Dedifferentiated amniotic fluid mesenchymal stem cell (primary cell): ENCODE data around the gene CDK14.
"Not testable (repeated sequence)": the region's sequence is repeated elsewhere in the genome, so short reads cannot be mapped to it uniquely, and the experiment has no call there.

ENCODE experiments used
- DNase-seq: peaks from one replicate; pipeline ENCODE4 v3.0.0-alpha.2; 2016; ENCODE audit errors: extremely low spot score

The CDK14 gene

GRCh38 chr7:90897961-90898469 lies 301.9 kb downstream of the CDK14 start:
- DNase-seq: no peak

DNA sequence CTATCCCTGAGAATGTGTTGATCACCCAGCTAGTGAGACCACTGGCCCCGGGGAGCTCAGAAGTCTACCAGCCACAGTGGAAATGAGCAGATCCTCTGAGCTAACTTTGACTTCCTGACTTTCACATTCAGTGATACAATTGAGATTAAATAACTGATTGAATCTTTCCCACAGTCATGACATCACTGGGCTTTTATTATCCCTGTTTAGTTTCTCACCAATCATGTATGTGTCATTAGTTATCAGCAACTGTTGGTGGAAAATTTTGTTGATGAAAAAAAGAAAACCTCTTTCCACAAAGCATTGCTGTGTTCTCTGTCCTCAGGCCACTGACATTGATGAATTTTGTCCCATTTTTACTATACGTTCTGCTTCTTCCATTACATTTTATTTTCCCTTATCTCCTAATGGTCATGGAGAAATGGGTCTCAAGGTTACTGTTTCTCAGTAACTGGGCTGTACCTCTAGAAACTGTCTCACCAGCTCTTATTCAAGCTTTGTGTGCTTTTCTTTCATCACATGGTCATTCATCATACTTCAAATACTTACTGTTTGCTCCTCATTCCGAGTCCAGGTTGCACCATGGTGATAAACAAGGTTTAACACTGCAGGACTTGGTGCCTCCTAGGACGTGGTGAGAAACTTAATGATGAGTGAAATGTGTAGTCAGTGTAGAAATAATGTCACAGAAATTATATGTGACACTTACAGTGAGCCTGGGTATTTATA lies 304.7 kb downstream of the CDK14 start:
- DNase-seq: no peak

GRCh38 chr7:90903841-90904240 lies 307.7 kb downstream of the CDK14 start:
- no peak for DNase-seq

GRCh38 chr7:90910136-90910535 lies 314.0 kb downstream of the CDK14 start:
- DNase-seq: no peak

- no peak for DNase-seq
Observed at GRCh38 chr7:90916319-90916718, 320.2 kb downstream of the CDK14 start.

DNA sequence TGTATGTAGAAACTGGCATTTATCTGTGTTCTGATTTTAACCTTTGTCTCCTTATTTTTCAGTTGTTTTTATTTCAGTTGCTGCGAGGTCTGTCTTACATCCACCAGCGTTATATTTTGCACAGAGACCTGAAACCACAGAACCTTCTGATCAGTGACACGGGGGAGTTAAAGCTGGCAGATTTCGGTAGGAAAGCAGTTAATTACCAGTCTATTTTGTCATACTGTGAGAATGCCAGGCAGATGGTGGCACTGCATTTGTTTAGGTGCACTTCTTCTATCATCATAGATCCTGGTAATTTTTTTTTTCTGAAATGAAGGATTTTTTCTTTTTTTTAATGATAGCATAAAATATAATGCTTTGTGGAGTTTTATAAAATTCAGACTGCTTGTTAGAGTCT lies 321.4 kb downstream of the CDK14 start:
- DNase-seq: no peak

DNA sequence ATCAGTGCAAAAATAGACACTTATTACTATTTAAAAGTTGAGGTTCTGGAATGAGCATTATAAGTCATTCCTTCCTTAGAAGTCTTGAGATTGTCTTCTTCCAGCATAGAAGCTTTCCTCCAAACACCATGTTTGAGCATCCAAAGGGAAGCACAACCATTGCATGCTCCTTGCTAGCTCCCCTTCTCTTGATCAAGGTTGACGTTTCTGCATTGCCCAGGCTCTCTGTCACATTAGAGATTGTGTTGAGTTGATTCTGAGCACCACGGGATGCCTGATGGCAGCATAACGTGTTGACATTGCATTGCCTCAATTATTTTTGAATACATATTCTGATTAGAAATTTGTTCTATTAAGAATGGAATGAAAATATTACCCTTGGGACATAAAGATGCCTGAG lies 322.2 kb downstream of the CDK14 start:
- DNase-seq: no peak

DNA sequence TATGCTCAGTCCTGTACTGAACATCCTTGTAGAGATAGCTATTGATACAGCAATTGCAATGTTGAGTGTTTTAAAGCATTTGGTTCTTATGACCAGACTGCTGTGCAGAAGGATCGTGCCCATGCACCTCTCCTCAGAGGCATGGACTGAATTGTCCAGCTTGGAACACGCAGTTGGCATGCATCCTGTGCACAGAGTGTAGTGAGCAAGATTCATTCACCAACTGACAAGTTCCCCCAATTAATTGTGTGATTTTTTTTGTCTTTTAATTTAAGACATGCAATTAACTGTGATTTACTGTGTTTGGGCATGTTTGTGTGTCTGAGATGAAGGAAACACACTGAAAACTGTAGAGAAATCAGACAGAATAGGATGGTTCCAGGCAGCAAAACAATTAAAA lies 323.7 kb downstream of the CDK14 start:
- DNase-seq: no peak

DNA sequence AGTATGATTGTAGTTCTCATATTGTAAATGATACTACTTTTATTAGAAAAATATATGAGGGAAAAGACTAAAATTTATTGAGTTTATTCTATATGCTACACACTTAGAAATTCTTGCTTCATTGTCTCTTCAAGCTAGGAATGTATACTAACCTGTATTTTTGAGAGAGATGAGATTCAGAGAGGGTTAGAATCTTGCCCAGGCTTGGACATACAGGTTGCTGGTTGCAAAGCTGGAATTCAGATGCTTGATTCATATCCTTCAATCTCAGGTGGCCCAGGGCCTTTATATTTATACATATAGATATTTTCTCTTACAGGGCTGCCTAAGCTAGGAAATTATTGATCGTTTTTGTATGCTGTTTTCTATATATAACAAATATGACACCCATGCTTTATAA lies 324.2 kb downstream of the CDK14 start:
- DNase-seq: no peak

DNA sequence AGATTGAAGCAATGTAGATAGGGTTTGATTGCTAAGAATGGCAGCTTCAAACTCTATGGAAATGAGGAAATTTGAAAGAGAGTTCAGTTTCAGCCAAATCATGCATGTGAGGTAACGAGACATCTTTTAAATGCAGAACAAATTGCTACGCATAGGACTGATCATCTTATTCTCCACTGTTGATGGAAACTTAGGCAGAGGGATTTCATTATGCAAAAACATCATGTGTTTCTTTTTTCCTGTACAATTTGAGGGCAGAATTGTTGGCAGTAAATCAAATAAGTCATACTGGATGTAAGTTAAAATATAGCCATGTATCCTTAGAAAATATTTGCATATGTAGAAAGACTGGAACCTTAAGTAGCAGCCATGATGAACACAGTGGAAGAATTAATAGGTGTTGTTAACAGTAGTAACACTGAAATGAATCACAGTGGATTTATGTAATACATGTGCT lies 327.4 kb downstream of the CDK14 start:
- DNase-seq: no peak

GRCh38 chr7:90928700-90929424 lies 332.7 kb downstream of the CDK14 start:
- DNase-seq: not testable (repeated sequence)

- DNase-seq: no peak
Observed at GRCh38 chr7:90931986-90932916, 336.1 kb downstream of the CDK14 start.

GRCh38 chr7:90933041-90933440 lies 336.9 kb downstream of the CDK14 start:
- no peak for DNase-seq

DNA sequence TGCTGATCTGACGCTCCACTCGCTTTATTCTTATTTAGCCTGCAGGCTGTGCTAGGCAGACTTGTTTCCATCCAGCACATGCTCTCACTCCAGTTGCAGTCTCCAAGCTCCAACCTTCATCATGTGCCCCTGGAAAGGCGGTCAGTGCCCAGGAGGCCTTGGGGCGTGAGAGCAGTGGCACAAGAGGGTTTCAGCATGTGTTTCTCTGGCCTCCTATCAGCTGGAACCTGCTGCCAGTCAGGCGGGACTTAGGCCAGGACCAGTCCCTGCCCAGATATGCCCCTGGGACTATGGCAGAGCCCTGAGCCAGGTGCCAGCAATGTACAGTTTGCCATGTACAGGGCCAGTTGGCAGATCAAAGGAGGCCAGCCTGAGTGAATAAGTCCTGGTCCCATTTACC lies 337.9 kb downstream of the CDK14 start:
- no peak for DNase-seq

DNA sequence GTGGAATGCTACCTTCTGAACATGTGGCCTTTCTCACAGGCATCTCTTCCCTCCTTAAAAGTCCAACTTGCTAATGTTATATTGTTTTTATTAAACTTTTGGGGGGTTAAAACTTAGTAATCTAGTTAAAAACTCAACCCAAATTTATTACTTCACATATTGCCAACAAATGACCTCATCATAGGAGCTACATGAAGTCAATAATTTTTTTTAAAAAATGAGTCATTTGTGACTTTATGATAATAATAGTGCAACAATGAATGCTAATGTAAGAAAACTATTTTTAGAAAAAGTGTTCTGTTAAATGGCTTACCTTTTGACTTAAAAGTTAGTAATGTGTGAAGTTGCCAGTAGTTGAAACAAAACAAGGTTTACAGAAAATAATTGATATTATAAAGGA lies 342.2 kb downstream of the CDK14 start:
- DNase-seq: no peak

- no peak for DNase-seq
Observed at GRCh38 chr7:90939666-90940065, 343.5 kb downstream of the CDK14 start.

DNA sequence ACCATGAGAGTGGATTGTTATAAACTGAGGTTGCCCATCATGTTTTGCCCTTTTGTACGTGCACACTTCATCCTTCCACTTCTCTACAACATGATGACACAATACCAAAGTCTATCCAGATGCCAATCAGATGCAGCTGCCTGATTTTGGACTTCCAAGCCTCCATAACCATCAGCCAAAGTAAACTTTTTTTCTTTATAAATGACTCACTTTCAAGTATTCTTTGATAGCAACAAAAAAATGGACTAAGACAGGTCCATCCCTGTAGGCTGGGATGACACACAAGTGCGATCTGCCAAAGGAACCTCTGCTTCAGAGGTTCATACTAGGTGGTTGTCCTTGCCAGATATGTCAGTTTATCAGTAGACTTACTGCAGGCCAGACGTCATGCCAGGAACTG lies 347.9 kb downstream of the CDK14 start:
- DNase-seq: no peak

- no peak for DNase-seq
Observed at GRCh38 chr7:90945104-90945787, 349.1 kb downstream of the CDK14 start.

GRCh38 chr7:90946730-90947501 lies 350.8 kb downstream of the CDK14 start:
- DNase-seq: no peak

DNA sequence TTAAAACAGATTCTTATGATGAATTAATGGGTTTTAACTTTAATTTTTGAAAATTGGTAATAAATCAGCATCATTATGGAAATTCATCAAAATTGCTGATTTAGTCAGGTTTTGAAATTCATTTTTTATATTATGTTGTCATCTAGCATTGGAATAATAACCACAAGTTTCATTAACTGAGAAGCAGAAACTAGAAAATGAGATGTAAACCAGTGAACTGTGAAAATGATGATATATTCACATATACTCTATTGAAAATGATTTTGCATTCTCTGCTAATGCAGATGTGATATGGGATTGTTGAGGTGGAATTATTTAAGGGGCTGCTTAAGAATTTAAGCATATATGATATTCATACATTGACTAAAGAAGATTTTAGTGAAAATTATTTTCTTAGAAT lies 352.0 kb downstream of the CDK14 start:
- DNase-seq: no peak

- no peak for DNase-seq
Observed at GRCh38 chr7:90951229-90951628, 355.1 kb downstream of the CDK14 start.
